Neural cell (in vitro differentiated cells): ENCODE measurements around the gene SMCHD1. TPM values are rescaled to one million over a fixed set of nuclear protein-coding genes. Genes with fewer than 3 reads are reported as not detected.

Source experiments
- H2AFZ ChIP-seq: fragments of 200-600, 300-800 bp; sonication (generic), shearing (Covaris generic); 2 replicates; pipeline ENCODE4 v1.6.0; 2014; ENCODE audit warnings: low read depth, mild to moderate bottlenecking, antibody characterized with exemption, low read length, moderate library complexity
- H3F3A ChIP-seq: fragments of 200-600 bp; shearing (Covaris generic); 2 replicates; pipeline ENCODE4 v1.6.1; 2016; ENCODE audit warnings: mild to moderate bottlenecking, moderate library complexity, mixed read lengths, antibody characterized with exemption, low read length; ENCODE audit not compliant: insufficient read depth, poor library complexity, severe bottlenecking
- H3K27ac ChIP-seq: fragments of 200-600, 300-800 bp; sonication (generic), shearing (Covaris generic); 2 replicates; pipeline ENCODE4 v1.5.1; 2014; ENCODE audit warnings: mild to moderate bottlenecking, low read length, moderate library complexity
- H3K27me3 ChIP-seq: fragments of 300-800, 200-600 bp; sonication (generic), shearing (Covaris generic); 2 replicates; pipeline ENCODE4 v1.6.0; 2014; ENCODE audit warnings: mild to moderate bottlenecking, low read depth, low read length, moderate library complexity; ENCODE audit not compliant: insufficient read depth
- H3K36me3 ChIP-seq: fragments of 300-800, 200-600 bp; sonication (generic), shearing (Covaris generic); 2 replicates; pipeline ENCODE4 v1.5.1; 2014; ENCODE audit warnings: mild to moderate bottlenecking, antibody characterized with exemption, low read length, moderate library complexity; ENCODE audit not compliant: insufficient read depth
- H3K4me2 ChIP-seq: fragments of 300-800, 200-600 bp; sonication (generic), shearing (Covaris generic); 2 replicates; pipeline ENCODE4 v1.6.0; 2014; ENCODE audit warnings: mild to moderate bottlenecking, low read length
- H3K4me3 ChIP-seq: fragments of 300-800, 200-600 bp; sonication (generic), shearing (Covaris generic); 2 replicates; pipeline ENCODE4 v1.5.1; 2014; ENCODE audit warnings: mild to moderate bottlenecking, low read length, moderate library complexity
- H3K79me2 ChIP-seq: fragments of 200-600 bp; shearing (Covaris generic); replicated peaks from 2 replicates; pipeline ENCODE4 v1.6.0; 2014; ENCODE audit warnings: mild to moderate bottlenecking, low read length, moderate library complexity; ENCODE audit not compliant: insufficient read depth
- H3K9ac ChIP-seq: fragments of 300-800, 200-600 bp; sonication (generic), shearing (Covaris generic); 2 replicates; pipeline ENCODE4 v1.6.1; 2016; ENCODE audit warnings: mild to moderate bottlenecking, low read length, mixed read lengths
- H3K9me2 ChIP-seq: fragments of 200-600 bp; shearing (Covaris generic); 2 replicates; pipeline ENCODE4 v1.6.1; 2016; ENCODE audit warnings: mild to moderate bottlenecking, low read length, mixed read lengths; ENCODE audit not compliant: insufficient read depth
- H3K9me3 ChIP-seq: fragments of 200-600, 300-800 bp; sonication (generic), shearing (Covaris generic); 2 replicates; pipeline ENCODE4 v1.6.1; 2016; ENCODE audit warnings: mild to moderate bottlenecking, mixed run types, low read length, moderate library complexity, mixed read lengths
- H4K20me1 ChIP-seq: fragments of 200-600 bp; shearing (Covaris generic); 2 replicates; pipeline ENCODE4 v1.6.1; 2016; ENCODE audit warnings: mild to moderate bottlenecking, mixed run types; ENCODE audit not compliant: insufficient read depth
- EP300 ChIP-seq: fragments of 450-650 bp; conservative IDR thresholded peaks from 2 replicates; pipeline ENCODE4 v1.6.1; 2014; ENCODE audit warnings: antibody characterized with exemption, mild to moderate bottlenecking, moderate library complexity; ENCODE audit not compliant: poor library complexity, severe bottlenecking
- EZH2 ChIP-seq: fragments of 200-600, 300-800 bp; shearing (Covaris generic), sonication (generic); IDR thresholded peaks from 2 replicates; pipeline ENCODE4 v1.6.1; 2014; ENCODE audit warnings: antibody characterized with exemption, low read length, borderline replicate concordance, mild to moderate bottlenecking; ENCODE audit not compliant: insufficient read depth, poor library complexity, severe bottlenecking
- MXI1 ChIP-seq: fragments of 450-650 bp; conservative IDR thresholded peaks from 2 replicates; pipeline ENCODE4 v1.6.1; 2014; ENCODE audit warnings: antibody characterized with exemption, mild to moderate bottlenecking; ENCODE audit not compliant: poor library complexity, severe bottlenecking
- POLR2AphosphoS5 ChIP-seq: IDR thresholded peaks from 2 replicates; pipeline ENCODE4 v1.6.1; 2012
- RAD21 ChIP-seq: fragments of 450-650 bp; conservative IDR thresholded peaks from 2 replicates; pipeline ENCODE4 v1.6.1; 2014; ENCODE audit warnings: antibody characterized with exemption, mild to moderate bottlenecking, moderate library complexity
- SMC3 ChIP-seq: fragments of 450-650 bp; conservative IDR thresholded peaks from 2 replicates; pipeline ENCODE4 v1.6.1; 2014; ENCODE audit warnings: antibody characterized with exemption, mild to moderate bottlenecking, moderate library complexity; ENCODE audit not compliant: poor library complexity
- polyA plus RNA-seq: library from polyadenylated mRNA; depleted of rRNA; stranded (reverse); fragments of >200 nt; gene quantifications from 2 replicates; pipeline ENCODE4 v1.2.3, GENCODE V29; 2014
- TF ChIP-seq, protein P1 (sequence below): IDR thresholded peaks from 2 replicates; pipeline ENCODE4 v1.6.1; 2012; ENCODE audit warnings: borderline replicate concordance

SMCHD1 gene
- polyA plus RNA-seq, 1 donor from 2014 or later = 49.4 TPM

DNA sequence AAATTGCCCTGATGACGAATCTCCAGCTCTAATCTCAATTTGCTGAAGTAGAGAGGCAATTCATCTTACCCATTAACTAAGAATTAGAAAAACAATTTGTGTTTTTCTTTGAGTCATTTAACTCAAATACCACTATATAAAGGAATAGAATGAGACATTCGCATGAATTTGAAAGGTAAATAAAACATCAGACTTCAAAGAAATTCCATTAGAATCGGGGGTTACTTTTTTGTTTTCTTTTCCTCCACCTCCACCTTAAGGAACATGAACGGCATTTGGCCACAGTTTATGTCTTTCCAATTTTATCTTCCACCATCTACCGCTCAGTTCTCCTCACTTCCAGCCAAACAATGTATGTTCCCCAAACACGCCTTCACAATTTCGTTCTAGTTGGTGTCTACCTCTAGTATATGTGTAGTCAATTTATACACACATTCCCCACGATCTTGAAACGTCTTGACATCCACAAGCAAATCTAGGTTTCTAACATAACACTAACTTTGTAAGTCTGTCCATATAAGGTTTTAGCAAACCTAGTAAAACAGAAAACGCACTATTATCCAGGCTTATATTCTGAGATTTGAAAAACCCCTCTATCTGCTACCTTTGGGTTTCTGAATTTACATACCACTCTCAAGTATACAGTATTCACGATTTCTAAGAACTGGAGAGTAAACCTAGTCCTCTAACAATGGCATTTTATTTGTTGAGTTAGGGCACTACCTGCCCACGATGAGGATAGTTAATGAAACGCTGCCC is 1.2 kb upstream of the SMCHD1 start:
- peak overlapping the region; percentile 91 for H3K27ac ChIP-seq
- peak overlapping the region; percentile 89 for H3K9ac ChIP-seq
- H3K9me2 ChIP-seq = no peaks in the 10 kb centered on the region
- H3K36me3 ChIP-seq = no peaks in the 10 kb centered on the region
- TF ChIP-seq, protein P1, sequence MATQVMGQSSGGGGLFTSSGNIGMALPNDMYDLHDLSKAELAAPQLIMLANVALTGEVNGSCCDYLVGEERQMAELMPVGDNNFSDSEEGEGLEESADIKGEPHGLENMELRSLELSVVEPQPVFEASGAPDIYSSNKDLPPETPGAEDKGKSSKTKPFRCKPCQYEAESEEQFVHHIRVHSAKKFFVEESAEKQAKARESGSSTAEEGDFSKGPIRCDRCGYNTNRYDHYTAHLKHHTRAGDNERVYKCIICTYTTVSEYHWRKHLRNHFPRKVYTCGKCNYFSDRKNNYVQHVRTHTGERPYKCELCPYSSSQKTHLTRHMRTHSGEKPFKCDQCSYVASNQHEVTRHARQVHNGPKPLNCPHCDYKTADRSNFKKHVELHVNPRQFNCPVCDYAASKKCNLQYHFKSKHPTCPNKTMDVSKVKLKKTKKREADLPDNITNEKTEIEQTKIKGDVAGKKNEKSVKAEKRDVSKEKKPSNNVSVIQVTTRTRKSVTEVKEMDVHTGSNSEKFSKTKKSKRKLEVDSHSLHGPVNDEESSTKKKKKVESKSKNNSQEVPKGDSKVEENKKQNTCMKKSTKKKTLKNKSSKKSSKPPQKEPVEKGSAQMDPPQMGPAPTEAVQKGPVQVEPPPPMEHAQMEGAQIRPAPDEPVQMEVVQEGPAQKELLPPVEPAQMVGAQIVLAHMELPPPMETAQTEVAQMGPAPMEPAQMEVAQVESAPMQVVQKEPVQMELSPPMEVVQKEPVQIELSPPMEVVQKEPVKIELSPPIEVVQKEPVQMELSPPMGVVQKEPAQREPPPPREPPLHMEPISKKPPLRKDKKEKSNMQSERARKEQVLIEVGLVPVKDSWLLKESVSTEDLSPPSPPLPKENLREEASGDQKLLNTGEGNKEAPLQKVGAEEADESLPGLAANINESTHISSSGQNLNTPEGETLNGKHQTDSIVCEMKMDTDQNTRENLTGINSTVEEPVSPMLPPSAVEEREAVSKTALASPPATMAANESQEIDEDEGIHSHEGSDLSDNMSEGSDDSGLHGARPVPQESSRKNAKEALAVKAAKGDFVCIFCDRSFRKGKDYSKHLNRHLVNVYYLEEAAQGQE = no peak
- no peak for TF ChIP-seq POLR2AphosphoS5
- no peak for TF ChIP-seq EZH2
- no peak for TF ChIP-seq SMC3
- TF ChIP-seq EP300 = no peak
- no peaks in the 10 kb centered on the region for H3F3A ChIP-seq
- peak overlapping the region; percentile 96 for H3K4me3 ChIP-seq
- no peaks in the 10 kb centered on the region for H4K20me1 ChIP-seq
- H3K4me2 ChIP-seq = peak overlapping the region; percentile 21
- peak overlapping the region; percentile 82 for H2AFZ ChIP-seq
- H3K9me3 ChIP-seq = no peaks in the 10 kb centered on the region
- no peaks in the 10 kb centered on the region for H3K27me3 ChIP-seq
- peaks cover 22% of the 10 kb centered on the region for H3K79me2 ChIP-seq

DNA sequence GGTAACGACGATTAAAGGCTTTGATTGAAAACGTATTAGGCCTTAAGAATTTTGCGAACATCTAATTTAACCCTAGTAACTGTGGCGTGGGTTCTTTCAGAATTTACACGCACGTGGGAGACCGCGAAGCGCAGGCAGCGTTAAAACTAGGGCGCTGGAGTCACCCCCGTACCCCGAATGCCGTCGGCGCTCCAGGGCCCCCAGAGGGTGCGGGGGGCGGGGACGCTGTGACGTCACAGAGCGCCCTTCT is 673 bp upstream of the SMCHD1 start:
- Histone ChIP-seq H3K4me3 (peak overlapping the region; percentile 96), H3K9me2 (no peaks in the 10 kb centered on the region), H4K20me1 (no peaks in the 10 kb centered on the region), H3F3A (no peaks in the 10 kb centered on the region), H3K27ac (peak overlapping the region; percentile 91), H3K4me2 (peak overlapping the region; percentile 21), H2AFZ (peak overlapping the region; percentile 82), H3K36me3 (no peaks in the 10 kb centered on the region), H3K79me2 (peaks cover 27% of the 10 kb centered on the region), H3K27me3 (no peaks in the 10 kb centered on the region), H3K9me3 (no peaks in the 10 kb centered on the region), H3K9ac (peak overlapping the region; percentile 89)
- no peak for TF ChIP-seq MXI1
- no peak for TF ChIP-seq EZH2
- no peak for TF ChIP-seq RAD21
- TF ChIP-seq, protein P1 = no peak
